GM12864 (cell line): ENCODE results near the gene PITX1.

Source experiments
- DNase-seq: peaks from one replicate; pipeline ENCODE4 v3.0.0-alpha.2; 2011; ENCODE audit warnings: low read depth
- H3K4me3 ChIP-seq: 2 replicates; pipeline ENCODE4 v1.5.1; 2011; ENCODE audit warnings: mild to moderate bottlenecking, low read depth, low read length, control low read depth
- CTCF ChIP-seq: IDR thresholded peaks from 2 replicates; pipeline ENCODE4 v1.5.1; 2011; ENCODE audit warnings: low read depth, mild to moderate bottlenecking, moderate library complexity, low read length, control low read depth, inconsistent platforms; ENCODE audit errors: missing control alignments

Gene PITX1

GRCh38 chr5:135038813-135039270, 4.8 kb upstream of the PITX1 start:
- no peak overlapping the region for H3K4me3 ChIP-seq
- no peak for TF ChIP-seq CTCF
- no peak for DNase-seq

GRCh38 chr5:135038205-135038812, 4.3 kb upstream of the PITX1 start:
- TF ChIP-seq CTCF, result no peak
- H3K4me3 ChIP-seq, result no peak overlapping the region
- no peak for DNase-seq

- no peak overlapping the region for H3K4me3 ChIP-seq
- TF ChIP-seq CTCF, result no peak
- DNase-seq, result no peak
Observed at GRCh38 chr5:135037519-135038204, 3.6 kb upstream of the PITX1 start.

GRCh38 chr5:135036405-135036804, 2.4 kb upstream of the PITX1 start:
- no peak for TF ChIP-seq CTCF
- no peak for DNase-seq

GRCh38 chr5:135035678-135036030, 1.6 kb upstream of the PITX1 start:
- no peak for DNase-seq
- no peak overlapping the region for H3K4me3 ChIP-seq
- TF ChIP-seq CTCF, result no peak

More at GRCh38 chr5:135036405-135036804, 2.4 kb upstream of the PITX1 start:
- no peak overlapping the region for H3K4me3 ChIP-seq

- H3K4me3 ChIP-seq, result no peak overlapping the region
- TF ChIP-seq CTCF, result no peak
Observed at GRCh38 chr5:135034963-135035677, 1.1 kb upstream of the PITX1 start.

More at GRCh38 chr5:135034963-135035677, 1.1 kb upstream of the PITX1 start:
- no peak for DNase-seq
